GM12873 (cell line): Measurements from ENCODE around the gene TBC1D8.

Source experiments
- CTCF ChIP-seq: IDR thresholded peaks from 2 replicates; pipeline ENCODE4 v1.5.1; 2012; ENCODE audit warnings: low read depth, mild to moderate bottlenecking, moderate library complexity, low read length, control low read depth; ENCODE audit not compliant: insufficient read depth; ENCODE audit errors: missing control alignments

TBC1D8 gene

GRCh38 chr2:101014264-101014857 lies 136.8 kb downstream of the TBC1D8 start:
- no peak for TF ChIP-seq CTCF

GRCh38 chr2:101012706-101013181 lies 138.4 kb downstream of the TBC1D8 start:
- peak; percentile 80 for TF ChIP-seq CTCF

GRCh38 chr2:101012054-101012705 lies 139.0 kb downstream of the TBC1D8 start:
- no peak for TF ChIP-seq CTCF

- no peak for TF ChIP-seq CTCF
Observed at GRCh38 chr2:101011152-101011551, 140.0 kb downstream of the TBC1D8 start.

GRCh38 chr2:101007415-101008345 lies 143.5 kb downstream of the TBC1D8 start:
- TF ChIP-seq CTCF = no peak

DNA sequence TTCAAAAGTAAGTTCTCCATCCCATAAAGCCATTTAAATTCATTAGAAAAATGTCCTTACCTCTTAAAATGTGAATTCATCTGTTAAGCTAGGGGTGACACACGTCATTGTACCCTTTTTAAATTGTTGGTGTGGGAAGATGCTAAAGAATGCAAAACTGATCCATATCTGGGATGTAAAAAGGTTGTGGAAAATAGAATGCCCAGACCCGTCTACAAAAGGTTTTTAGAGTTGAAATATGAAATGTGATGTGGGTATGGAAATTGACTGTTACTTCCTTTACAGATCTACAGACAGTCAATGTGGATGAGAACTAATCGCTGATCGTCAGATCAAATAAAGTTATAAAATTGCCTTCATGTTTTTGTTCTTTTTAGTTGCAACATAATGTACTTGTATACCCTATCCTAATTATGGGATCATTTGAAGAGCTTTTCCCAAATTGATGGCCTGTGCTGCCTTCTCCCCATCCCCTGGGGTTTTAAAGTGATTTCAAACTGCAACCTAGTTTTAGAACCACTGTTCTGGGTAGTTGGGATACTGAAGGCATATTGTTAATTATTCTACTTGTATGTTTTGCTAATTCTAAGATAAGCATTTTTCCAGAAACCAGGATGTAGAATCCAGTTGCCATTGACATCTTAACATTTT lies 145.0 kb downstream of the TBC1D8 start:
- TF ChIP-seq CTCF = no peak
